ENCODE measurements around the gene PHLDB3.
"Not testable (repeated sequence)": the region's sequence is repeated elsewhere in the genome, so short reads cannot be mapped to it uniquely, and the experiment has no call there.

PHLDB3 gene

GRCh38 chr19:43552198-43552450 lies 47.6 kb upstream of the PHLDB3 start:
- H3K27ac ChIP-seq (ENCODE audit: low read depth, low read length): no peak overlapping the region
- H3K9me3 ChIP-seq (ENCODE audit: insufficient read depth, low read length): no peaks in the 10 kb centered on the region
- no peaks in the 10 kb centered on the region for H3K9me2 ChIP-seq (replicated peaks; ENCODE audit: insufficient read depth, low read length)
- H3K4me2 ChIP-seq (ENCODE audit: low read depth, low read length, poor library complexity, severe bottlenecking): no peak overlapping the region
- no peaks in the 10 kb centered on the region for H3K36me3 ChIP-seq (ENCODE audit: low read length)
- H3K27me3 ChIP-seq (ENCODE audit: low read length): no peaks in the 10 kb centered on the region
- TF ChIP-seq CTCF (IDR thresholded peaks at IDR 0.05; ENCODE audit: insufficient read depth, low read length, poor library complexity, severe bottlenecking): no peak
- TF ChIP-seq EZH2phosphoT487 (conservative IDR thresholded peaks at IDR 0.05; ENCODE audit: low read length): no peak
- no peaks in the 10 kb centered on the region for H4K20me1 ChIP-seq (ENCODE audit: low read depth, low read length)
- no peak overlapping the region for H3K4me3 ChIP-seq (ENCODE audit: insufficient read depth, low read length, poor library complexity, severe bottlenecking)
- H3F3A ChIP-seq (ENCODE audit: insufficient read depth): no peaks in the 10 kb centered on the region
- no peak overlapping the region for H2AFZ ChIP-seq (ENCODE audit: low read depth, low read length, severe bottlenecking)
- no peak overlapping the region for H3K9ac ChIP-seq (ENCODE audit: low read length)
- no peaks in the 10 kb centered on the region for H3K79me2 ChIP-seq (ENCODE audit: insufficient read depth, low read length)

- H3K36me3 ChIP-seq (ENCODE audit: low read length): no peaks in the 10 kb centered on the region
- H3F3A ChIP-seq (ENCODE audit: insufficient read depth): no peaks in the 10 kb centered on the region
- no peak overlapping the region for H3K4me2 ChIP-seq (ENCODE audit: low read depth, low read length, poor library complexity, severe bottlenecking)
- no peaks in the 10 kb centered on the region for H4K20me1 ChIP-seq (ENCODE audit: low read depth, low read length)
- no peaks in the 10 kb centered on the region for H3K79me2 ChIP-seq (ENCODE audit: insufficient read depth, low read length)
- TF ChIP-seq EZH2phosphoT487 (conservative IDR thresholded peaks at IDR 0.05; ENCODE audit: low read length) (no peak), CTCF (IDR thresholded peaks at IDR 0.05; ENCODE audit: insufficient read depth, low read length, poor library complexity, severe bottlenecking) (no peak)
- no peaks in the 10 kb centered on the region for H3K9me2 ChIP-seq (replicated peaks; ENCODE audit: insufficient read depth, low read length)
- no peak overlapping the region for H3K27ac ChIP-seq (ENCODE audit: low read depth, low read length)
- no peak overlapping the region for H3K4me3 ChIP-seq (ENCODE audit: insufficient read depth, low read length, poor library complexity, severe bottlenecking)
- H2AFZ ChIP-seq (ENCODE audit: low read depth, low read length, severe bottlenecking): no peak overlapping the region
- H3K9ac ChIP-seq (ENCODE audit: low read length): no peak overlapping the region
- H3K27me3 ChIP-seq (ENCODE audit: low read length): no peaks in the 10 kb centered on the region
- no peaks in the 10 kb centered on the region for H3K9me3 ChIP-seq (ENCODE audit: insufficient read depth, low read length)
These were observed 47.1 kb upstream of the PHLDB3 start for GRCh38 chr19:43551399-43552197.

- Histone ChIP-seq H3K4me3 (ENCODE audit: insufficient read depth, low read length, poor library complexity, severe bottlenecking) (no peak overlapping the region), H3K27ac (ENCODE audit: low read depth, low read length) (no peak overlapping the region), H3K9ac (ENCODE audit: low read length) (no peak overlapping the region), H3K4me2 (ENCODE audit: low read depth, low read length, poor library complexity, severe bottlenecking) (no peak overlapping the region), H3K27me3 (ENCODE audit: low read length) (no peaks in the 10 kb centered on the region), H3F3A (ENCODE audit: insufficient read depth) (no peaks in the 10 kb centered on the region), H3K79me2 (ENCODE audit: insufficient read depth, low read length) (no peaks in the 10 kb centered on the region), H3K9me3 (ENCODE audit: insufficient read depth, low read length) (no peaks in the 10 kb centered on the region), H3K36me3 (ENCODE audit: low read length) (no peaks in the 10 kb centered on the region), H4K20me1 (ENCODE audit: low read depth, low read length) (no peaks in the 10 kb centered on the region), H2AFZ (ENCODE audit: low read depth, low read length, severe bottlenecking) (no peak overlapping the region), H3K9me2 (replicated peaks; ENCODE audit: insufficient read depth, low read length) (no peaks in the 10 kb centered on the region)
- no peak for TF ChIP-seq EZH2phosphoT487 (conservative IDR thresholded peaks at IDR 0.05; ENCODE audit: low read length)
- TF ChIP-seq CTCF (IDR thresholded peaks at IDR 0.05; ENCODE audit: insufficient read depth, low read length, poor library complexity, severe bottlenecking): no peak
These were observed 44.2 kb upstream of the PHLDB3 start for GRCh38 chr19:43548706-43549105.

GRCh38 chr19:43547926-43548325 lies 43.4 kb upstream of the PHLDB3 start:
- not testable (repeated sequence) for H3K9me3 ChIP-seq (ENCODE audit: insufficient read depth, low read length); H3K9ac ChIP-seq (ENCODE audit: low read length); H3K79me2 ChIP-seq (ENCODE audit: insufficient read depth, low read length); H3K4me3 ChIP-seq (ENCODE audit: insufficient read depth, low read length, poor library complexity, severe bottlenecking); H3F3A ChIP-seq (ENCODE audit: insufficient read depth); H2AFZ ChIP-seq (ENCODE audit: low read depth, low read length, severe bottlenecking); H3K36me3 ChIP-seq (ENCODE audit: low read length); H3K4me2 ChIP-seq (ENCODE audit: low read depth, low read length, poor library complexity, severe bottlenecking); H3K9me2 ChIP-seq (replicated peaks; ENCODE audit: insufficient read depth, low read length); H4K20me1 ChIP-seq (ENCODE audit: low read depth, low read length); H3K27me3 ChIP-seq (ENCODE audit: low read length); H3K27ac ChIP-seq (ENCODE audit: low read depth, low read length)
